ENCODE measurements around the gene ETV6.
"Not testable (repeated sequence)": the region's sequence is repeated elsewhere in the genome, so short reads cannot be mapped to it uniquely, and the experiment has no call there.

The ETV6 gene

GRCh38 chr12:11673666-11674461 lies 24.4 kb downstream of the ETV6 start:
- H3K36me3 ChIP-seq (ENCODE audit: insufficient read depth, low read length) = peaks cover 5% of the 10 kb centered on the region
- no peak overlapping the region for H3K9ac ChIP-seq (ENCODE audit: low read depth, low read length)
- H3K4me3 ChIP-seq (ENCODE audit: low read length) = no peak overlapping the region
- H3K4me2 ChIP-seq (ENCODE audit: low read length) = no peak overlapping the region
- H3K9me3 ChIP-seq (replicated peaks; ENCODE audit: low read length) = no peaks in the 10 kb centered on the region
- H3K27me3 ChIP-seq (ENCODE audit: control insufficient read depth, insufficient read depth, low read length) = no peaks in the 10 kb centered on the region
- peaks cover 3% of the 10 kb centered on the region for H3K4me1 ChIP-seq (ENCODE audit: control insufficient read depth, insufficient read depth, low read length)

- H3K9ac ChIP-seq (ENCODE audit: low read depth, low read length) = no peak overlapping the region
- H3K4me2 ChIP-seq (ENCODE audit: low read length) = no peak overlapping the region
- no peak overlapping the region for H3K4me3 ChIP-seq (ENCODE audit: low read length)
- no peaks in the 10 kb centered on the region for H3K9me3 ChIP-seq (replicated peaks; ENCODE audit: low read length)
- H3K27me3 ChIP-seq (ENCODE audit: control insufficient read depth, insufficient read depth, low read length) = no peaks in the 10 kb centered on the region
- peaks cover 3% of the 10 kb centered on the region for H3K4me1 ChIP-seq (ENCODE audit: control insufficient read depth, insufficient read depth, low read length)
- H3K36me3 ChIP-seq (ENCODE audit: insufficient read depth, low read length) = peaks cover 5% of the 10 kb centered on the region
Measured at GRCh38 chr12:11674894-11675390, 25.5 kb downstream of the ETV6 start.

GRCh38 chr12:11676052-11676451 lies 26.6 kb downstream of the ETV6 start:
- no peak overlapping the region for H3K9ac ChIP-seq (ENCODE audit: low read depth, low read length)
- no peaks in the 10 kb centered on the region for H3K9me3 ChIP-seq (replicated peaks; ENCODE audit: low read length)
- peaks cover 5% of the 10 kb centered on the region for H3K36me3 ChIP-seq (ENCODE audit: insufficient read depth, low read length)
- H3K4me2 ChIP-seq (ENCODE audit: low read length) = no peak overlapping the region
- H3K4me3 ChIP-seq (ENCODE audit: low read length) = no peak overlapping the region
- peaks cover 3% of the 10 kb centered on the region for H3K4me1 ChIP-seq (ENCODE audit: control insufficient read depth, insufficient read depth, low read length)
- H3K27me3 ChIP-seq (ENCODE audit: control insufficient read depth, insufficient read depth, low read length) = no peaks in the 10 kb centered on the region

GRCh38 chr12:11677093-11677492 lies 27.6 kb downstream of the ETV6 start:
- Histone ChIP-seq H3K4me2 (ENCODE audit: low read length) (no peak overlapping the region), H3K4me1 (ENCODE audit: control insufficient read depth, insufficient read depth, low read length) (peaks cover 3% of the 10 kb centered on the region), H3K36me3 (ENCODE audit: insufficient read depth, low read length) (peaks cover 5% of the 10 kb centered on the region), H3K9me3 (replicated peaks; ENCODE audit: low read length) (no peaks in the 10 kb centered on the region), H3K9ac (ENCODE audit: low read depth, low read length) (no peak overlapping the region), H3K4me3 (ENCODE audit: low read length) (no peak overlapping the region), H3K27me3 (ENCODE audit: control insufficient read depth, insufficient read depth, low read length) (no peaks in the 10 kb centered on the region)

GRCh38 chr12:11677752-11678151 lies 28.3 kb downstream of the ETV6 start:
- Histone ChIP-seq H3K9me3 (replicated peaks; ENCODE audit: low read length) (no peaks in the 10 kb centered on the region), H3K9ac (ENCODE audit: low read depth, low read length) (no peak overlapping the region), H3K36me3 (ENCODE audit: insufficient read depth, low read length) (peaks cover 5% of the 10 kb centered on the region), H3K4me3 (ENCODE audit: low read length) (no peak overlapping the region), H3K4me2 (ENCODE audit: low read length) (no peak overlapping the region), H3K27me3 (ENCODE audit: control insufficient read depth, insufficient read depth, low read length) (no peaks in the 10 kb centered on the region), H3K4me1 (ENCODE audit: control insufficient read depth, insufficient read depth, low read length) (peaks cover 3% of the 10 kb centered on the region)

GRCh38 chr12:11678781-11679180 lies 29.3 kb downstream of the ETV6 start:
- Histone ChIP-seq H3K9ac (ENCODE audit: low read depth, low read length) (no peak overlapping the region), H3K27me3 (ENCODE audit: control insufficient read depth, insufficient read depth, low read length) (no peaks in the 10 kb centered on the region), H3K4me2 (ENCODE audit: low read length) (no peak overlapping the region), H3K9me3 (replicated peaks; ENCODE audit: low read length) (no peaks in the 10 kb centered on the region), H3K4me3 (ENCODE audit: low read length) (no peak overlapping the region), H3K36me3 (ENCODE audit: insufficient read depth, low read length) (peaks cover 5% of the 10 kb centered on the region), H3K4me1 (ENCODE audit: control insufficient read depth, insufficient read depth, low read length) (peaks cover 3% of the 10 kb centered on the region)

- no peaks in the 10 kb centered on the region for H3K9me3 ChIP-seq (replicated peaks; ENCODE audit: low read length)
- no peak overlapping the region for H3K4me2 ChIP-seq (ENCODE audit: low read length)
- peaks cover 7% of the 10 kb centered on the region for H3K4me1 ChIP-seq (ENCODE audit: control insufficient read depth, insufficient read depth, low read length)
- H3K36me3 ChIP-seq (ENCODE audit: insufficient read depth, low read length) = peaks cover 5% of the 10 kb centered on the region
- no peak overlapping the region for H3K4me3 ChIP-seq (ENCODE audit: low read length)
- H3K9ac ChIP-seq (ENCODE audit: low read depth, low read length) = no peak overlapping the region
- no peaks in the 10 kb centered on the region for H3K27me3 ChIP-seq (ENCODE audit: control insufficient read depth, insufficient read depth, low read length)
Measured at GRCh38 chr12:11681207-11681606, 31.7 kb downstream of the ETV6 start.

GRCh38 chr12:11681695-11682094 lies 32.2 kb downstream of the ETV6 start:
- not testable (repeated sequence) for H3K4me1 ChIP-seq (ENCODE audit: control insufficient read depth, insufficient read depth, low read length); H3K36me3 ChIP-seq (ENCODE audit: insufficient read depth, low read length); H3K9me3 ChIP-seq (replicated peaks; ENCODE audit: low read length); H3K27me3 ChIP-seq (ENCODE audit: control insufficient read depth, insufficient read depth, low read length); H3K4me2 ChIP-seq (ENCODE audit: low read length); H3K4me3 ChIP-seq (ENCODE audit: low read length); H3K9ac ChIP-seq (ENCODE audit: low read depth, low read length)

- no peaks in the 10 kb centered on the region for H3K36me3 ChIP-seq (ENCODE audit: insufficient read depth, low read length)
- no peak overlapping the region for H3K9ac ChIP-seq (ENCODE audit: low read depth, low read length)
- peaks cover 7% of the 10 kb centered on the region for H3K4me1 ChIP-seq (ENCODE audit: control insufficient read depth, insufficient read depth, low read length)
- no peak overlapping the region for H3K4me3 ChIP-seq (ENCODE audit: low read length)
- no peaks in the 10 kb centered on the region for H3K9me3 ChIP-seq (replicated peaks; ENCODE audit: low read length)
- no peaks in the 10 kb centered on the region for H3K27me3 ChIP-seq (ENCODE audit: control insufficient read depth, insufficient read depth, low read length)
- no peak overlapping the region for H3K4me2 ChIP-seq (ENCODE audit: low read length)
Measured at GRCh38 chr12:11684393-11684792, 34.9 kb downstream of the ETV6 start.

- Histone ChIP-seq H3K9me3 (replicated peaks; ENCODE audit: low read length) (no peaks in the 10 kb centered on the region), H3K9ac (ENCODE audit: low read depth, low read length) (no peak overlapping the region), H3K36me3 (ENCODE audit: insufficient read depth, low read length) (no peaks in the 10 kb centered on the region), H3K4me3 (ENCODE audit: low read length) (no peak overlapping the region), H3K4me1 (ENCODE audit: control insufficient read depth, insufficient read depth, low read length) (peaks cover 7% of the 10 kb centered on the region), H3K27me3 (ENCODE audit: control insufficient read depth, insufficient read depth, low read length) (no peaks in the 10 kb centered on the region), H3K4me2 (ENCODE audit: low read length) (no peak overlapping the region)
Measured at GRCh38 chr12:11684811-11685210, 35.3 kb downstream of the ETV6 start.

GRCh38 chr12:11685316-11685715 lies 35.8 kb downstream of the ETV6 start:
- Histone ChIP-seq H3K4me1 (ENCODE audit: control insufficient read depth, insufficient read depth, low read length) (peaks cover 7% of the 10 kb centered on the region), H3K36me3 (ENCODE audit: insufficient read depth, low read length) (no peaks in the 10 kb centered on the region), H3K4me2 (ENCODE audit: low read length) (no peak overlapping the region), H3K27me3 (ENCODE audit: control insufficient read depth, insufficient read depth, low read length) (no peaks in the 10 kb centered on the region), H3K9me3 (replicated peaks; ENCODE audit: low read length) (no peaks in the 10 kb centered on the region), H3K4me3 (ENCODE audit: low read length) (no peak overlapping the region), H3K9ac (ENCODE audit: low read depth, low read length) (no peak overlapping the region)

GRCh38 chr12:11685716-11686115 lies 36.2 kb downstream of the ETV6 start:
- no peaks in the 10 kb centered on the region for H3K27me3 ChIP-seq (ENCODE audit: control insufficient read depth, insufficient read depth, low read length)
- no peaks in the 10 kb centered on the region for H3K9me3 ChIP-seq (replicated peaks; ENCODE audit: low read length)
- H3K4me1 ChIP-seq (ENCODE audit: control insufficient read depth, insufficient read depth, low read length) = peaks cover 7% of the 10 kb centered on the region
- H3K4me2 ChIP-seq (ENCODE audit: low read length) = no peak overlapping the region
- no peak overlapping the region for H3K9ac ChIP-seq (ENCODE audit: low read depth, low read length)
- no peak overlapping the region for H3K4me3 ChIP-seq (ENCODE audit: low read length)
- no peaks in the 10 kb centered on the region for H3K36me3 ChIP-seq (ENCODE audit: insufficient read depth, low read length)

Data from skeletal muscle satellite cell (primary cell).